Measurements from ENCODE around the gene SLC26A3. TPM values are rescaled to one million over a fixed set of nuclear protein-coding genes. Genes with fewer than 3 reads are reported as not detected.
"Not testable (repeated sequence)": the region's sequence is repeated elsewhere in the genome, so short reads cannot be mapped to it uniquely, and the experiment has no call there.

The SLC26A3 gene
- total RNA-seq: not detected in 2 replicates

- intact Hi-C loops (cut with micrococcal nuclease): no loop called here
- no peak within 1 kb of the TSS for H3K27ac Mint-ChIP-seq
- no peak for DNase-seq (ENCODE audit: low spot score)
- H3K36me3 Mint-ChIP-seq (ENCODE audit: low read depth): no peaks in the 10 kb centered on the region
- no peaks in the 10 kb centered on the region for H3K9me3 Mint-ChIP-seq
- no peak within 1 kb of the TSS for H3K4me3 Mint-ChIP-seq
- H3K27me3 Mint-ChIP-seq (ENCODE audit: insufficient read depth): peaks cover 11% of the 10 kb centered on the region
- no peaks in the 10 kb centered on the region for H3K4me1 Mint-ChIP-seq (ENCODE audit: low read depth)
These were observed at the start of gene SLC26A3 for GRCh38 chr7:107803009-107803610. TSS of gene SLC26A3 (minus strand) at chr7:107803223. CDS start at chr7:107794509, 8,714 bp downstream.

- no peak for DNase-seq (ENCODE audit: low spot score)
- H3K4me1 Mint-ChIP-seq (ENCODE audit: low read depth): no peaks in the 10 kb centered on the region
- intact Hi-C loops (cut with micrococcal nuclease): no loop called here
- H3K9me3 Mint-ChIP-seq: no peaks in the 10 kb centered on the region
- H3K36me3 Mint-ChIP-seq (ENCODE audit: low read depth): no peaks in the 10 kb centered on the region
- no peak overlapping the region for H3K4me3 Mint-ChIP-seq
- peaks cover 5% of the 10 kb centered on the region for H3K27me3 Mint-ChIP-seq (ENCODE audit: insufficient read depth)
- no peak overlapping the region for H3K27ac Mint-ChIP-seq
These were observed 47.6 kb upstream of the SLC26A3 start for GRCh38 chr7:107850643-107851042.

DNA sequence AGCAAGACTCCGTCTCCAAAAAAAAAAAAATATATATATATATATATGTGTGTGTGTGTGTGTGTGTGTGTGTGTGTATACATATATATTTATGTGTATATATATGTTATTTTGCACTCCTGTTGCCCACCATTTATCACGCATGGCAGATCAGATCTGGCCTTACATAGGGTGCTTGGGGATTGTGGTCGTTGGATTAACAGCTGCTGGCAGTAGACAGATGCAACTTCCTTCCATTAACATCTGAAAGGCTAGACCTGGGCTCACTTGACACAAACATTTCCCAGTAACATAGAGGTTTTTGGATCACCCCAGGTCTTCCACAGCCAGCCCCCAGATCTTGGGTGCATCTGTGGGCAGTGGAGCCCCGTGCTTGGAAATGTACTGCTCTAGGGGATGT lies 47.2 kb upstream of the SLC26A3 start:
- intact Hi-C loops (cut with micrococcal nuclease): no loop called here
- Mint-ChIP-seq H3K4me3 (no peak overlapping the region), H3K27ac (no peak overlapping the region), H3K4me1 (ENCODE audit: low read depth) (no peaks in the 10 kb centered on the region), H3K36me3 (ENCODE audit: low read depth) (no peaks in the 10 kb centered on the region), H3K9me3 (no peaks in the 10 kb centered on the region), H3K27me3 (ENCODE audit: insufficient read depth) (peaks cover 5% of the 10 kb centered on the region)
- DNase-seq (ENCODE audit: low spot score): no peak

DNA sequence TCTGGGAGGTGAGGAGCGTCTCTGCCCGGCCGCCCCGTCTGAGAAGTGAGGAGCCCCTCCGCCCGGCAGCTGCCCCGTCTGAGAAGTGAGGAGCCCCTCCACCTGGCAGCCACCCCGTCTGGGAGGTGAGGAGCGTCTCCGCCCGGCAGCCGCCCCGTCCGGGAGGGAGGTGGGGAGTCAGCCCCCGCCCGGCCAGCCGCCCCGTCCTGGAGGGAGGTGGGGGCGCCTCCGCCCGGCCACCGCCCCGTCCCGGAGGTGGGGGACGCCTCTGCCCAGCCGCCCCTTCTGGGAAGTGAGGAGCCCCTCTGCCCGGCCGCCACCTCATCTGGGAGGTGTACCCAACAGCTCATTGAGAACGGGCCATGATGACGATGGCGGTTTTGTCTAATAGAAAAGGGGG lies 45.2 kb upstream of the SLC26A3 start:
- DNase-seq (ENCODE audit: low spot score); H3K9me3 Mint-ChIP-seq; H3K27me3 Mint-ChIP-seq (ENCODE audit: insufficient read depth); H3K36me3 Mint-ChIP-seq (ENCODE audit: low read depth); intact Hi-C loops (cut with micrococcal nuclease); H3K27ac Mint-ChIP-seq; H3K4me1 Mint-ChIP-seq (ENCODE audit: low read depth); H3K4me3 Mint-ChIP-seq: not testable (repeated sequence)

DNA sequence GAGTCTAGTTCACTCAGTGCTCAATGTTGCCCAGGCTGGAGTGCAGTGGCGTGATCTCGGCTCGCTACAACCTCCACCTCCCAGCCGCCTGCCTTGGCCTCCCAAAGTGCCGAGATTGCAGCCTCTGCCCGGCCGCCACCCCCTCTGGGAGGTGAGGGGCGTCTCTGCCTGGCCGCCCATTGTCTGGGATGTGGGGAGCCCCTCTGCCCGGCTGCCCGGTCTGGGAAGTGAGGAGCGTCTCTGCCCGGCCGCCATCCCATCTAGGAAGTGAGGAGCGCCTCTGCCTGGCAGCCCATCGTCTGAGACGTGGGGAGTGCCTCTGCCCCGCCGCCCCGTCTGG lies 44.8 kb upstream of the SLC26A3 start:
- DNase-seq (ENCODE audit: low spot score); H3K9me3 Mint-ChIP-seq; intact Hi-C loops (cut with micrococcal nuclease); H3K36me3 Mint-ChIP-seq (ENCODE audit: low read depth); H3K4me1 Mint-ChIP-seq (ENCODE audit: low read depth); H3K4me3 Mint-ChIP-seq; H3K27me3 Mint-ChIP-seq (ENCODE audit: insufficient read depth); H3K27ac Mint-ChIP-seq: not testable (repeated sequence)

DNA sequence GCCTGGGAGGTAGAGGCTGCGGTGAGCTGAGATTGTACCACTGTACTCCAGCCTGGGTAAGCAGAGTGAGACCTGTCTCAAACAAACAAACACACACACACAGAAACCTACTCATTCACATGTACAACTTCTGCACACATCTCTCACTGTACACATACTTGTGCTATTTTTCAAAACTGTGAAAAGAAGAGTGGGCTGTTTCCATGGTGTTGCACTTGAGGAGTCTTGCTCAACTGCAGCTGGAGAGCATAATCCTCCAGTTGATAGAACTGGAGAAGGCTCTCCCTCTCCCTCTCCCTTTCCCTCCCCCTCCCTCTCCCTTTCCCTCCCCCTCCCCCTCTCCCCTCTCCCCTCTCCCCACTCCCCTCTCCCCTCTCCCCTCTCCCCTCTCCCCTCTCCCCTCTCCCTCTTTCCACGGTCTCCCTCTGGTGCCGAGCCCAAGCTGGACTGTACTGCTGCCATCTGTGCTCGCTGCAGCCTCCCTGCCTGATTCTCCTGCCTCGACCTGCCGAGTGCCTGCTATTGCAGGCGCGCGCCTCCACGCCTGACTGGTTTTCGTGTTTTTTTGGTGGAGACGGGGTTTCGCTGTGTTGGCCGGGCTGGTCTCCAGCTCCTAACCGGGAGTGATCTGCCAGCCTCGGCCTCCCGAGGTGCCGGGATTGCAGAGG lies 44.3 kb upstream of the SLC26A3 start:
- intact Hi-C loops (cut with micrococcal nuclease): no loop called here
- Mint-ChIP-seq H3K27me3 (ENCODE audit: insufficient read depth) (peaks cover 5% of the 10 kb centered on the region), H3K27ac (no peak overlapping the region), H3K9me3 (no peaks in the 10 kb centered on the region), H3K4me3 (no peak overlapping the region), H3K4me1 (ENCODE audit: low read depth) (no peaks in the 10 kb centered on the region), H3K36me3 (ENCODE audit: low read depth) (no peaks in the 10 kb centered on the region)
- DNase-seq (ENCODE audit: low spot score): no peak

DNA sequence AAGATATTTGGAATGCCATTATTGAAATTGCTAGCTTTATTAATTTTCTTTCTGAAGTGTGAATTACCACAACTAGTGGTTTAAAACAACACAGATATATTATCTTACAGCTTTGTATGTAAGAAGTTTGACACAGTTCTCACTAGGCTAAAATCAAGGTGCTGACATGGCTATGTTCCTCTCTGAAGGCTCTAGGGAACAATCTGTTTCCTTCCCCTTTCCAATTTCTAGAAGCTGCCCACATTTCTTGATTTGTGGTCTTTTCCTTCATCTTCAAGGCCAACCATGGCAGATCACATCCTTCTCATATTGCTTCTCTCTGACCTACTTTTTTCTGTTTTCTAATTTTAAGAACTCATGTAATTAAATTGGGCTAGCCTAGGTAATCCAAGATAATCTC lies 43.3 kb upstream of the SLC26A3 start:
- H3K9me3 Mint-ChIP-seq: no peaks in the 10 kb centered on the region
- no peaks in the 10 kb centered on the region for H3K36me3 Mint-ChIP-seq (ENCODE audit: low read depth)
- intact Hi-C loops (cut with micrococcal nuclease): no loop called here

GRCh38 chr7:107843184-107843583 lies 40.2 kb upstream of the SLC26A3 start:
- no peaks in the 10 kb centered on the region for H3K36me3 Mint-ChIP-seq (ENCODE audit: low read depth)
- H3K9me3 Mint-ChIP-seq: peaks cover 4% of the 10 kb centered on the region
- intact Hi-C loops (cut with micrococcal nuclease): no loop called here
- H3K27ac Mint-ChIP-seq: no peak overlapping the region
- no peak overlapping the region for H3K4me3 Mint-ChIP-seq
- DNase-seq (ENCODE audit: low spot score): no peak
- H3K4me1 Mint-ChIP-seq (ENCODE audit: low read depth): no peaks in the 10 kb centered on the region
- peaks cover 4% of the 10 kb centered on the region for H3K27me3 Mint-ChIP-seq (ENCODE audit: insufficient read depth)

More for the DNA sequence above, 43.3 kb upstream of the SLC26A3 start:
- no peaks in the 10 kb centered on the region for H3K4me1 Mint-ChIP-seq (ENCODE audit: low read depth)
- H3K27ac Mint-ChIP-seq: no peak overlapping the region
- H3K27me3 Mint-ChIP-seq (ENCODE audit: insufficient read depth): peaks cover 6% of the 10 kb centered on the region
- H3K4me3 Mint-ChIP-seq: no peak overlapping the region
- DNase-seq (ENCODE audit: low spot score): no peak

- Mint-ChIP-seq H3K4me3 (no peak overlapping the region), H3K27ac (no peak overlapping the region), H3K36me3 (ENCODE audit: low read depth) (no peaks in the 10 kb centered on the region), H3K9me3 (peaks cover 4% of the 10 kb centered on the region), H3K4me1 (ENCODE audit: low read depth) (no peaks in the 10 kb centered on the region), H3K27me3 (ENCODE audit: insufficient read depth) (peaks cover 4% of the 10 kb centered on the region)
- no peak for DNase-seq (ENCODE audit: low spot score)
- intact Hi-C loops (cut with micrococcal nuclease): no loop called here
These were observed 39.2 kb upstream of the SLC26A3 start for GRCh38 chr7:107842213-107842612.

DNA sequence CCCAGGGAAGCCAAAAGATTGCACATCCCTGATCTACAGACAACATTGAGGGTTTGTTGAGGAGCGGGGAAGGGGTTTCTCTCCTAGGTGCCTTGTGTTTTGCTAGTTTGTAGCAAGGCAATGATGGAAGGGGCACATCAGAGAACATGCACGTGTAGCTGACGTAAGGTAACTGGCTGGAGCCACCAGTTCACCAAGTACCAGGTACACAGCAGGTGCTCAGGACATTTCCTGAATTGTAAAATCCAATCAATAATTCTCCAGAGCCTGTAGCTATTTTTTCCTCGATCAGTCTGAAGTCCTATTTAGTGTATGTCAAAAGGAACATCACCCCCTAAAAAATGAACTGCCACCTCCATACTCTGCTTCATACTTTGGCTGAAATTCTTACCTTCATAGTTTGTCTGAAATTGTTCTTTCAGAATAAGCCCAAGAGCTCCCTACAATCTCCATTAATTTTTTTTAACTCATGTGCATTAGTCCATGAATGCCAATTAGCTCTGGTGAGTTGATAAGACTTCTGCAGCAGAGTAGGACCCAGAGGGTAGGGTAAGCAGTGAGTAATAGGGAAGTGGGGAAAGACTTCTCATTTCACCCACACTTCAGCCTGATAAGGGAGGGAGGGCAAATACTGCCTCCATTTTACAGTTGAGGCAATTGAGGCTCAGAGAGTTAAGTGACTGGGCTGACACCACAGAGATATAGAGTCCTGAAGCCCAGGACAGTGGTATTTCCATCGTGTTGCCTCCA lies 36.0 kb upstream of the SLC26A3 start:
- Mint-ChIP-seq H3K9me3 (peaks cover 4% of the 10 kb centered on the region), H3K36me3 (ENCODE audit: low read depth) (no peaks in the 10 kb centered on the region), H3K4me3 (no peak overlapping the region), H3K27ac (no peak overlapping the region), H3K4me1 (ENCODE audit: low read depth) (no peaks in the 10 kb centered on the region), H3K27me3 (ENCODE audit: insufficient read depth) (peaks cover 3% of the 10 kb centered on the region)
- no peak for DNase-seq (ENCODE audit: low spot score)
- intact Hi-C loops (cut with micrococcal nuclease): no loop called here

DNA sequence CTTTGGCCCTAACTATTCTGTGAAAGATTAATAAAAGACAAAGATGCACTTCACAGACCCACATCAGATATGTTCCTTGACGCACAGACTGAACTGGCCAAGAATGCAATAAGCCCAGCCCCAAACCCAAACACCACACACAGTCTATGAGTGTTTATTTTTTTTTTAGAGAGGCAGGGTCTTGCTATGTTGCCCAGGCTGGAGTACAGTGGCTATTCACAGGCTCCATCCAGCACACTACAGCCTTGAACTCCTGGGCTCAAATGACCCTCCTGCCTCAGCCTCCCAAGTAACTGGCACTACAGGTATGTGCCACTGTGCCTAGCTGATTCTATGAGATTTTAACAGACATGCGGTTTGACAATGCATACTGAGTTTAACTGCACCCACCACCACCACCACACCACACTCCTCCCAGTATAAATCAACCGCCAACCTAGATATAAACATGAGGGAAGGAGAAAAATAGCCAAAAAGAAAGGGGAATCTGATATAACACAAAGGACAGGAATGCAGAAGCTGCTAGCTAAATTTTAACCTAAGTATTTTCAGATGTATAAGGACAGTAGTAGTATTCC lies 35.1 kb upstream of the SLC26A3 start:
- Mint-ChIP-seq H3K4me1 (ENCODE audit: low read depth) (no peaks in the 10 kb centered on the region), H3K36me3 (ENCODE audit: low read depth) (no peaks in the 10 kb centered on the region), H3K27ac (no peak overlapping the region), H3K27me3 (ENCODE audit: insufficient read depth) (peaks cover 3% of the 10 kb centered on the region), H3K9me3 (peaks cover 4% of the 10 kb centered on the region), H3K4me3 (no peak overlapping the region)
- intact Hi-C loops (cut with micrococcal nuclease): no loop called here
- DNase-seq (ENCODE audit: low spot score): no peak

GRCh38 chr7:107837145-107837512 lies 34.1 kb upstream of the SLC26A3 start:
- intact Hi-C loops (cut with micrococcal nuclease): no loop called here
- no peaks in the 10 kb centered on the region for H3K36me3 Mint-ChIP-seq (ENCODE audit: low read depth)
- no peak for DNase-seq (ENCODE audit: low spot score)
- no peak overlapping the region for H3K4me3 Mint-ChIP-seq
- H3K27ac Mint-ChIP-seq: no peak overlapping the region
- H3K4me1 Mint-ChIP-seq (ENCODE audit: low read depth): no peaks in the 10 kb centered on the region
- H3K9me3 Mint-ChIP-seq: peaks cover 4% of the 10 kb centered on the region
- peaks cover 7% of the 10 kb centered on the region for H3K27me3 Mint-ChIP-seq (ENCODE audit: insufficient read depth)

All from activated T-helper 1 cell treated with anti-CD3 and anti-CD28 coated beads, Interleukin-12 subunit alpha, Interleukin-12 subunit beta, Interleukin-2, Interleukin-4 antibody, amounts not matched to agents 30 ng/mL and 10 ng/mL and 1 ng/mL, durations not matched to agents 14 hours and 24 hours and 36 hours (primary cell).